HG03064 (cell line): Measurements from ENCODE around the gene JAZF1.
"Not testable (repeated sequence)": the region's sequence is repeated elsewhere in the genome, so short reads cannot be mapped to it uniquely, and the experiment has no call there.

ENCODE experiments used
- ATAC-seq: cut with Tn5 transposase; IDR thresholded peaks from one replicate; pipeline ENCODE4 v1.9.1; 2021; ENCODE audit warnings: low read depth; ENCODE audit not compliant: unreplicated experiment

The JAZF1 gene

DNA sequence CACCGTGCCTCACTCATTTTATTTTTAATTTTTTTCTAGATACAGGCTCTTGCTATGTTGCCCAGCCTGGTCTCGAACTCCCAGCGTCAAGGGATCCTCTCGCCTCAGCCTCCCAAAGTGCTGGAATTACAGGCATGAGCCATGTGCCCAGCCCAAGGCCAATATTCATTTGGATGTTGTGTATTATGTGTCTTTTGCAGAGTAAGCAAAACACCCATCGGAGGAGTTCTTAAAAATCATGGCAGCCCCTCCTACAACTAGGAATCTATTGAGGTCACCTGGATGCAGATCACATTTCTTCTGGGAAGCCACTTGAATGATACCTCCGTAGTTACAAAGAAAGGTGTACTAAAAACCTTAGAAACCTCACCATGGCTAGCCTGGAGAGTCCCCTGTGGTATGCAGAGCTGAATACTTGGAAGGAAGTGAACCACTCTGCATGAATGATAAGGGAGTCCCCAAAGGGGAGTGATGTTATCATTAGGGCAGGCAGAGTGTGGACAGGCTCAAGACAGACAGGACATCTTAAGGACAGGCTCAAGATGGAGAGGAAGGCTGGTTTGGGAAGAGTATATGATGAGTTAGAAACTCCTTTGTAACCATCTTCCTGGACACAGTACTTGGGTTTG lies 254.9 kb downstream of the JAZF1 start:
- ATAC-seq = no peak

DNA sequence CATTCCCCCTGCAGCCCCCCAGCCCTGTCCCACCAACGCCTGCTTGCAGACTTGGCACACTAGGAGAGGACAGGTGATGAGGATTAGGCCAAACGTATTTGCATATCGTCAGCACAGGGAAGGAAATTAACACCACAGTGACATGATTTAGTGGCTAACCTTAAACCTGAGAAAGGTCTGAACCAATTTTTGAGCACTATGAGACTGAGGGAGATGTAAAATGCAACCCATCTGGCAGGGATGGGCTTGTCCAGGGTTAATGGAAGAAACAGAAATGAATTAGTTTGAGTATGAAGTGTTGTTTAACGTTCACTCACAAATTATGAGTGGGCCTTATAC lies 257.0 kb downstream of the JAZF1 start:
- no peak for ATAC-seq

- ATAC-seq = no peak
These were observed 257.5 kb downstream of the JAZF1 start for GRCh38 chr7:27922907-27923641.

GRCh38 chr7:27922389-27922788 lies 258.2 kb downstream of the JAZF1 start:
- not testable (repeated sequence) for ATAC-seq

GRCh38 chr7:27921081-27921836 lies 259.3 kb downstream of the JAZF1 start:
- ATAC-seq = no peak

DNA sequence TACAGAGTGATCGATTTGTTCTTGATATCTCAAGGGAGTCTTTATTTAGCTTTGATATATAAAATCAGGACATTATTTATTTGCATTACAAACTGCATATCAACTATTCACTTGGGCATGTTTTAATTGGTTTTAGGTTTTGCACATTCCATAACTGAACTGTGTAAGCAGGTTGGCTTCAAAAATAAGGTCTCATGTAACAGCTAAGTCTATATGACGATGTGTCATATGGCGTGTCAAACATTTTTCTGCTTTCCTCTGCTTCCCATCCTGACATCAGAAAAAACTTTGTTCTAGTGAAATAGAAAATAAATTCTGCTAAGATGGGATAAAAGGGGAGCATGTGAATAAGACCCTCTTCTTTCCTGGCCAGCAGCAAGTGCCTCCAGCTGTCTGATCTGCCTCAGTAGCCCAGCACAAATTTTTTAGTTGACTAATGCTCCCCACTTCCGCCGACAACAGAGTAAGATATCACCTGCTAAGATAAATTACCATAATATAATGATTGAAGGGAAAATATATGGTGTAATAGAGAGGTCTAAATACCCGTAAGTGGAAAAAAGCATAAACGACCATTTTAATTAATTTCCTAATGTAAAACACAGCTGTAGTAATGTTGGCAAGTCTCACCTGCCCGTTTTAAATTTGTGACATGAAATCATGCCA lies 260.2 kb downstream of the JAZF1 start:
- no peak for ATAC-seq

DNA sequence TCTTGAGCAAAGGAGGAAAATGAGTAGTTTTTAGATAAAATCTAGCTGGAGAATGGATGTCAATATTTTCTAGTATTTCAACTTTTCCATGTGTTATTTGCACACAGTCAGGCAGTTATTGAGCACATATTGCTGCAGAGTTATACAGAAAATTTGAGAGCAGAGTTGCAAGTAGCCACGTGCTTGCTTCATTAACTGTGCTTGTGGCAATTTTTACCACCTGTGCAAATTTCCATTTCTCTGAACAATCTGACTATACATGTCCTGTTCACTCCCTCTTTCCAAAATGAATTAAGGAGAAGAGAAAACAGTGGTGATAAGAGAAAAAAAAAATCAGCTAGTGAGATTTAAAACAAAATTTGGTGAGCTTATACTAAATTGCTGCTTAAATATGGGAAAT lies 262.1 kb downstream of the JAZF1 start:
- no peak for ATAC-seq

GRCh38 chr7:27917774-27918314 lies 262.8 kb downstream of the JAZF1 start:
- no peak for ATAC-seq

DNA sequence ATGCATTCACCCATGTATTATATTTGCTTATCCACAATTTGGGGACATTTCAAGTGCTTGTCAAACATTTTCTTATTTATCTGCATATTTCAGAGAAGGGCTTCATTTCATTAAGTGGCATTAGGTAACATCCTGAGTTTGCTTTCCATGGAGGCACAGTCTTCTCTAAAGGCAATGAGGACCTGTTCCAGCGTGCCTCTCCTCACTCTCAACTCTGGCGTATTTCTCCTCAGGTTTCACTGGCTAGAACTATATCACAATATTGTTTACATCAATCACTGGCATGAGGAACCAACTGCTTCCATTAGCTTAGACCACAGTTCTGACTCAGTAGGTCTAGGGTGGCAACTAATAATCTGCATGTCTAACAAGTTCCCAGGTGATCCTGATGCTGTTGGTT lies 263.5 kb downstream of the JAZF1 start:
- ATAC-seq = no peak

DNA sequence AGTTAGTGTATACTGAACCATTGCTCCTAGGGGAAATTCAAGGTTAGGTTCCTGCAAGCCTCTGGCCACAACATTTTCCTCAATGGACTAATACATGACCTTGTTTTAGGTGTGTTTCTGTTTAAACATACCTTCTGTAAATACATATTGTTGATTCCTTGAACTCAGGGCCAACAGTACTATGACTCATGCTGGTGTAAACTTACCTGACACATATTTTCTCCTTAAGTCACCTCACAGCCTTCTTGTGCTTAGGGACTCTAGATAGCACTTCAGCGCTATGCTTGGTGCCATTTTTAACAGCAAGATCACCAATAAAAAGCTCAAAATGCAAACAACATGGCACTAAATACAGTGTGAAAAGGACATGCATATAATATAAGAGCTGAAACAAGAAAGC lies 264.2 kb downstream of the JAZF1 start:
- ATAC-seq = no peak

- no peak for ATAC-seq
These were observed 266.2 kb downstream of the JAZF1 start for GRCh38 chr7:27914409-27914808.

DNA sequence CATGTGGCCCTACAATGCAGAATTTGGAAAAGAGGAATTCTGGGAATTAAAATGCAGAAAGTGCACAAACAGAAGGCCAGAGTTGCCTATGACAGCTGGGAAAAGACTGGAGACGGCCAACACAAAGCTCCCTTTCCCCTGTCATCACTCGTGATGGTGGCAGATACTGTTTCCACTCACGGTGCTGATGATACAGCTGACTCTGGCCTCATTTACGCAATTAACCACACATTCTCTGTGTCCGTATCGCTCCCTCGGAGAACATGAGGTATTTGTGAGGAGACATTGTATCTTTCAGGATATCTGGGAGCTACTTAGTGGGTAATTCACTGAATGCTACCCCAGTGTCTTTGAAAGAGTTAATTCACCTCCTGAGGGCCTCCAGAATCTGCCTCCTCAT lies 267.8 kb downstream of the JAZF1 start:
- ATAC-seq = no peak

GRCh38 chr7:27911920-27912319 lies 268.7 kb downstream of the JAZF1 start:
- no peak for ATAC-seq

DNA sequence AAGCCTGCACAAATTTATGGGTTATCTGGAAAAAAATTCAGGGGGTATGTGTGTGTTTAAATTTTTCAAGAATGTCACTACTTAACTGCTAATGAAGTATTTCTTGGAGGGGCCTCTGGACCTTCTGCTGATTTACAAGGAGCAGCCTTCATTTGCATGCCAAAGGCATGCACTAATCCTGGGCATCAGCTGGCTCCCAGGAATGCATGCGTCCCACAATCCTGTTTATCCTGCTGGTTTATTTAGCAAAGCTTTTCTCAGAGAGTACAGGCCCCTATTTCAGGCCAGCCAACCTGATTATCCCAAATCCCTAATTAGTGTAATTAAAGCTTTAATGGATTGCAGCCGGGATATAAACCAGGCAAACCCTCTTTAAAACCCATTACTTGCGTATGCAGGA lies 270.3 kb downstream of the JAZF1 start:
- no peak for ATAC-seq

GRCh38 chr7:27908534-27909165 lies 271.9 kb downstream of the JAZF1 start:
- no peak for ATAC-seq

DNA sequence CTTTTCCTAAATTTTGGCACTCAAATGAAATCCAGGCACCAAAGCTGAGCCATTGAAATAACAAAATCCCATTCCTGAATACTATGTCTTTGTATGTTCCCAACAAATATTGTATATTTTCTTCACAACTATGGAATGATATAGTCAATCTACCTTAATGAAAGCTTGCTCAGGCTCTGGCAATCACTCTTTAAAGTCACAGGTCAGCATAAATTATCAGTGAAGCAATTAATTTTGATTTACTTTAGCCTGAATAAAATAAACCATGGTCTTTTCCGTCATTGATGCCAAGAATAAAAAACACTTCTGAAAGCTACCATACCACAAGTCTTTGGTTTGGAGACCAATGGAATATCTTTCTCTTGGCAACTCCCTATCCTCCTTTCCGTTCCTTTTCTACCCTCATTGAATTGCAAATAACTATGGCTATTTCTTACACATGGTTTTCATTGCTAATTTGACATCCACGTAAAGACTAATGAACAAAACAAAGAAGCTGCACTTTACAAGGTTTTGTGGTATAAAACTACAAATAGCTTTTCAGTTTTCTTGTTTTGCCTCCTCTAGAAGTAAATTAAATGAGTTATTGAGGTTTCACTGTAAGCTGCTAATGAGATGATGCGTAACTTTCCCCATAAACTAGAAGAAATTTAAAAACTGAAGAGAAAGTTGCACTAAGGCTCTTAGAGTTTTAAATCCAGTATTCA lies 274.1 kb downstream of the JAZF1 start:
- ATAC-seq = no peak

GRCh38 chr7:27905951-27906350 lies 274.6 kb downstream of the JAZF1 start:
- no peak for ATAC-seq

GRCh38 chr7:27901028-27901760 lies 279.4 kb downstream of the JAZF1 start:
- peak; percentile 78 for ATAC-seq

DNA sequence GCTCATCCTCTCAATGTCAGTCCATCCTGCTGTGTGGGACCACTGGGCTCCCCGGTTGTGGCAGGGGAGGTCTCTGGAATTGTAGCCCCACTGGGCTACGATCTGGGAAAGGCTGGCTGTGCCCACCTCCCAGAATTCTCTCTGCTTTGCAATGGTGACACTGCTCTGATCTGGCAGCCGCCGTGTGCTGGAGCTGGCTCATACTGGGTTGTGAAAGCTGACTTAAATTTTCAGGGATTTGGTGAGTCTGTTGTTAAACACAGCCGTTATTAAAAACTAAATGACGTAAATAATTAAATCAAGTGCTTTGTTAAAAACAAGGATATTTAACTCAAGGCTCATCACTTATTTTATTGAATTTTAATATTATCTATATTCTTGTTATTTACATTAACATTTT lies 280.6 kb downstream of the JAZF1 start:
- ATAC-seq = no peak
